Gastroesophageal sphincter (tissue), 4 donors: ENCODE results near the gene TARBP1. TPM values are rescaled to one million over a fixed set of nuclear protein-coding genes. Genes with fewer than 3 reads are reported as not detected.
A peak's percentile ranks its signal among the peaks of the same experiment; 100 is the strongest.

Experiments
- ATAC-seq: fragments of 150-250 bp; one replicate; pipeline ENCODE4 v1.9.1; 2016; ENCODE audit warnings: mild to moderate bottlenecking, moderate library complexity
- H3K27ac ChIP-seq, 4 donors: fragments of 200-600 bp; sonication (generic) in 3 of 4; 1 replicate in 3 of 4; 2 replicates in 1 of 4; pipeline ENCODE4 v1.5.1; 2016 to 2019
- H3K27me3 ChIP-seq: fragments of 200-600 bp; sonication (generic); one replicate; pipeline ENCODE4 v1.5.1; 2019
- H3K36me3 ChIP-seq, 2 donors: fragments of 200-600 bp; sonication (generic); one replicate each; pipeline ENCODE4 v1.5.1; 2019; ENCODE audit warnings: control low read depth in 1 of 2
- H3K4me1 ChIP-seq, 3 donors: fragments of 200-600 bp; sonication (generic); 1 replicate in 2 of 3; 2 replicates in 1 of 3; pipeline ENCODE4 v1.5.1; 2016 to 2019; ENCODE audit warnings: control low read depth in 2 of 3
- H3K4me3 ChIP-seq, 2 donors: fragments of 200-600 bp; sonication (generic); one replicate each; pipeline ENCODE4 v1.5.1; 2019; ENCODE audit warnings: mild to moderate bottlenecking in 1 of 2, moderate library complexity in 1 of 2
- H3K9me3 ChIP-seq, 3 donors: fragments of 200-600 bp; sonication (generic); one replicate each; pipeline ENCODE4 v1.5.1; 2017 to 2019; ENCODE audit warnings: control low read depth in 2 of 3
- CTCF ChIP-seq, 4 experiments: fragments of 200-600 bp in 2 of 4; fragments of 450-650 bp in 2 of 4; sonication (generic) in 1 of 4; IDR thresholded peaks; one replicate each; pipeline ENCODE4 v1.5.1; 2017 to 2019; ENCODE audit warnings: antibody characterized with exemption in 4 of 4, mild to moderate bottlenecking in 2 of 4, moderate library complexity in 2 of 4
- EP300 ChIP-seq: sonication (generic); formaldehyde crosslinking; IDR thresholded peaks from one replicate; pipeline ENCODE4 v1.6.1; 2017; ENCODE audit warnings: antibody characterized with exemption, mild to moderate bottlenecking
- POLR2A ChIP-seq, 2 donors: fragments of 450-650 bp; IDR thresholded peaks; one replicate each; pipeline ENCODE4 v1.6.1; 2017; ENCODE audit warnings: antibody characterized with exemption in 2 of 2, mild to moderate bottlenecking in 2 of 2, moderate library complexity in 1 of 2
- POLR2AphosphoS5 ChIP-seq: sonication (generic); formaldehyde crosslinking; IDR thresholded peaks from one replicate; pipeline ENCODE4 v1.6.1; 2017; ENCODE audit warnings: antibody characterized with exemption
- WGBS, 2 donors: methylation state at CpG; one replicate each; pipeline ENCODE4 v1.1.5; 2018; ENCODE audit warnings: low coverage in 1 of 2; 5-methylcytosine and 5-hydroxymethylcytosine counted together
- total RNA-seq, 4 donors: library from RNA; depleted of rRNA; stranded (reverse); fragments of >200 nt; gene quantifications; one replicate each; pipeline ENCODE4 v1.1.0, GENCODE V29; 2016

TARBP1 gene
- total RNA-seq, 4 donors from 2014 or later = 6.7 to 9.6 (median 8.7) TPM

GRCh38 chr1:234526922-234527321 lies 47.9 kb upstream of the TARBP1 start:
- TF ChIP-seq POLR2AphosphoS5 = no peak
- no peak for TF ChIP-seq EP300
- no peak for TF ChIP-seq POLR2A (IDR thresholded peaks at IDR 0.05)
- TF ChIP-seq CTCF (IDR thresholded peaks at IDR 0.05) = no peak
- WGBS, 2 donors = 46 to 66% methylated on average over 2 to 3 of the region's 3 CpGs
- no peaks in the 10 kb centered on the region for H3K9me3 ChIP-seq
- H3K4me1 ChIP-seq = peaks cover 17 to 71% (median 23%) of the 10 kb centered on the region in 3 donors
- no peak overlapping the region for H3K27ac ChIP-seq
- no peak overlapping the region for H3K4me3 ChIP-seq
- H3K27me3 ChIP-seq = no peaks in the 10 kb centered on the region
- ATAC-seq = no peak
- no peaks in the 10 kb centered on the region for H3K36me3 ChIP-seq

GRCh38 chr1:234525099-234525799 lies 46.3 kb upstream of the TARBP1 start:
- Histone ChIP-seq H3K4me1 (peaks cover 11 to 54% (median 15%) of the 10 kb centered on the region in 3 donors), H3K27me3 (no peaks in the 10 kb centered on the region), H3K27ac (peak overlapping the region in 3 of 4 donors; percentile 83 to 94 (median 91)), H3K9me3 (no peaks in the 10 kb centered on the region), H3K36me3 (no peaks in the 10 kb centered on the region), H3K4me3 (no peak overlapping the region)
- WGBS, 2 donors = 81 to 89% methylated on average over 4 to 5 of the region's 5 CpGs
- TF ChIP-seq EP300 (no peak), POLR2A (IDR thresholded peaks at IDR 0.05) (no peak), CTCF (IDR thresholded peaks at IDR 0.05) (no peak), POLR2AphosphoS5 (no peak)
- no peak for ATAC-seq

GRCh38 chr1:234521836-234522235 lies 42.9 kb upstream of the TARBP1 start:
- H3K9me3 ChIP-seq = no peaks in the 10 kb centered on the region
- H3K4me3 ChIP-seq = no peak overlapping the region
- TF ChIP-seq POLR2AphosphoS5 (no peak), CTCF (IDR thresholded peaks at IDR 0.05) (no peak), EP300 (no peak)
- WGBS, 2 donors = 80% methylated on average over 2 of the region's 5 CpGs; no CpG with 5 or more reads in 1 of the 2 donors
- peak overlapping the region in 3 of 4 donors; percentile 21 to 94 (median 83) for H3K27ac ChIP-seq
- no peak for ATAC-seq
- H3K27me3 ChIP-seq = no peaks in the 10 kb centered on the region
- peaks cover 5 to 24% (median 9%) of the 10 kb centered on the region in 3 donors for H3K4me1 ChIP-seq
- H3K36me3 ChIP-seq = no peaks in the 10 kb centered on the region

- no peak for TF ChIP-seq POLR2A (IDR thresholded peaks at IDR 0.05)
- TF ChIP-seq CTCF (IDR thresholded peaks at IDR 0.05) = no peak
- no peak for TF ChIP-seq EP300
- no peak for TF ChIP-seq POLR2AphosphoS5
- Histone ChIP-seq H3K9me3 (no peaks in the 10 kb centered on the region), H3K27me3 (no peaks in the 10 kb centered on the region), H3K4me1 (peaks cover 5 to 24% (median 9%) of the 10 kb centered on the region in 3 donors), H3K36me3 (no peaks in the 10 kb centered on the region), H3K4me3 (no peak overlapping the region), H3K27ac (peak overlapping the region in 3 of 4 donors; percentile 21 to 94 (median 83))
- ATAC-seq = no peak
- WGBS, 2 donors = 41 to 93% methylated on average over 5 of the region's 6 CpGs
These were observed 42.2 kb upstream of the TARBP1 start for GRCh38 chr1:234520908-234521817.
